CD4-positive, alpha-beta T cell treated with Interleukin-1 beta for 1 hour (primary cell): ENCODE results near the gene NDUFA13.

Experiments
- DNase-seq, 2 donors: peaks; one replicate each; pipeline ENCODE4 v3.0.0-alpha.2; 2020 to 2022

Gene NDUFA13

GRCh38 chr19:19534556-19535265 lies 18.7 kb downstream of the NDUFA13 start:
- no peak for DNase-seq

- no peak for DNase-seq
These were observed 19.5 kb downstream of the NDUFA13 start for GRCh38 chr19:19535311-19536191.

GRCh38 chr19:19537075-19538048 lies 21.3 kb downstream of the NDUFA13 start:
- DNase-seq = peak in 1 of 2 donors; percentile 33

GRCh38 chr19:19538061-19538784 lies 22.2 kb downstream of the NDUFA13 start, which contains the start of gene CILP2:
Gene CILP2 (plus strand): TSS chr19:19538265. CDS start chr19:19538350, 85 bp downstream.
- DNase-seq = peak; percentile 37 to 45

GRCh38 chr19:19538785-19539166 lies 22.8 kb downstream of the NDUFA13 start:
- DNase-seq = no peak

GRCh38 chr19:19539698-19540063 lies 23.7 kb downstream of the NDUFA13 start:
- DNase-seq = no peak

- peak; percentile 80 to 82 for DNase-seq
These were observed 24.2 kb downstream of the NDUFA13 start for GRCh38 chr19:19540064-19540714.

- DNase-seq = peak; percentile 80 to 83
These were observed 24.9 kb downstream of the NDUFA13 start for GRCh38 chr19:19540715-19541515.

- DNase-seq = no peak
These were observed 25.6 kb downstream of the NDUFA13 start for GRCh38 chr19:19541616-19542015.

GRCh38 chr19:19542507-19542906 lies 26.5 kb downstream of the NDUFA13 start:
- DNase-seq = peak in 1 of 2 donors; percentile 17

GRCh38 chr19:19543101-19543500 lies 27.1 kb downstream of the NDUFA13 start:
- DNase-seq = no peak

- no peak for DNase-seq
These were observed 27.6 kb downstream of the NDUFA13 start for GRCh38 chr19:19543640-19544039.

GRCh38 chr19:19544257-19544953 lies 28.4 kb downstream of the NDUFA13 start:
- DNase-seq = no peak

GRCh38 chr19:19544954-19545591 lies 29.0 kb downstream of the NDUFA13 start:
- no peak for DNase-seq

- no peak for DNase-seq
These were observed 29.7 kb downstream of the NDUFA13 start for GRCh38 chr19:19545707-19546106.

- no peak for DNase-seq
These were observed 30.7 kb downstream of the NDUFA13 start for GRCh38 chr19:19546751-19547162.

GRCh38 chr19:19547674-19548336 lies 31.8 kb downstream of the NDUFA13 start:
- no peak for DNase-seq

GRCh38 chr19:19548915-19549759 lies 33.1 kb downstream of the NDUFA13 start:
- no peak for DNase-seq
